Measurements from ENCODE around the gene CDS2. TPM values are rescaled to one million over a fixed set of nuclear protein-coding genes. Genes with fewer than 3 reads are reported as not detected.

The CDS2 gene
- polyA plus RNA-seq, 1 donor from 2014 or later: 66.7 TPM

GRCh38 chr20:5154543-5154925, 27.7 kb downstream of the CDS2 start:
- Histone ChIP-seq H3K36me3 (ENCODE audit: insufficient read depth, low read length) (no peaks in the 10 kb centered on the region), H3K9me3 (ENCODE audit: low read length) (no peaks in the 10 kb centered on the region), H4K20me1 (ENCODE audit: insufficient read depth) (no peaks in the 10 kb centered on the region), H3K27ac (ENCODE audit: low read length) (no peak overlapping the region), H3K27me3 (ENCODE audit: insufficient read depth, low read depth, low read length) (no peaks in the 10 kb centered on the region), H3F3A (ENCODE audit: insufficient read depth, low read length, poor library complexity, severe bottlenecking) (no peaks in the 10 kb centered on the region), H3K4me3 (ENCODE audit: low read length) (no peak overlapping the region), H3K9ac (ENCODE audit: low read length) (no peak overlapping the region), H3K4me2 (ENCODE audit: low read length) (no peak overlapping the region), H3K79me2 (replicated peaks; ENCODE audit: insufficient read depth, low read length) (peaks cover 53% of the 10 kb centered on the region), H3K9me2 (ENCODE audit: insufficient read depth, low read length) (no peaks in the 10 kb centered on the region), H2AFZ (ENCODE audit: low read depth, low read length) (no peak overlapping the region)
- no peak for TF ChIP-seq MXI1 (conservative IDR thresholded peaks at IDR 0.05; ENCODE audit: poor library complexity, severe bottlenecking)
- TF ChIP-seq TAF1 (IDR thresholded peaks at IDR 0.05; ENCODE audit: low read depth): no peak

DNA sequence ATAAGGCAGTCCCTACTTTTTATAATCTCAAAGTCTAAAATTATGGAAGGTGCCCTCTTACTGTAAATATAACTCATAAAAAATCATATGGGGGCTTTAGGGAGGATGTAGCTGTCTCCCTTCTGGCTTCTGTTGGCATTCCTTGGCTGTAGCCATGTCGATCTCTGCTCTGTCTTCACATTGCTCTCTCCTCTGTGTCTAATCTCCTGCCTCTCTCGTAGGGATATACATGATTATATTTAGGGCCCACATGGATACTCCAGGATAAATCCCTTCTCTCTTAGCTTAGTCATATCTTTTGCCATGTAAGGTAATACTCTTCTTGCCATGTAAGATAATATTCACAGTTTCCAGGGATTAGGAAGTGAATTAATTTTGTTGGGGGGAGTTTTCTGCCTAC, 28.6 kb downstream of the CDS2 start:
- no peaks in the 10 kb centered on the region for H3K27me3 ChIP-seq (ENCODE audit: insufficient read depth, low read depth, low read length)
- TF ChIP-seq REST (IDR thresholded peaks at IDR 0.05; ENCODE audit: borderline replicate concordance): no peak
- no peak for TF ChIP-seq SMC3 (conservative IDR thresholded peaks at IDR 0.05; ENCODE audit: poor library complexity)
- TF ChIP-seq POLR2AphosphoS5 (IDR thresholded peaks at IDR 0.05): no peak
- TF ChIP-seq TAF1 (IDR thresholded peaks at IDR 0.05; ENCODE audit: low read depth): no peak
- no peak for TF ChIP-seq MXI1 (conservative IDR thresholded peaks at IDR 0.05; ENCODE audit: poor library complexity, severe bottlenecking)
- H3K36me3 ChIP-seq (ENCODE audit: insufficient read depth, low read length): no peaks in the 10 kb centered on the region
- no peaks in the 10 kb centered on the region for H3F3A ChIP-seq (ENCODE audit: insufficient read depth, low read length, poor library complexity, severe bottlenecking)
- H3K9me3 ChIP-seq (ENCODE audit: low read length): no peaks in the 10 kb centered on the region
- no peak overlapping the region for H2AFZ ChIP-seq (ENCODE audit: low read depth, low read length)
- peaks cover 51% of the 10 kb centered on the region for H3K79me2 ChIP-seq (replicated peaks; ENCODE audit: insufficient read depth, low read length)
- H3K4me2 ChIP-seq (ENCODE audit: low read length): no peak overlapping the region
- no peaks in the 10 kb centered on the region for H4K20me1 ChIP-seq (ENCODE audit: insufficient read depth)
- no peak overlapping the region for H3K9ac ChIP-seq (ENCODE audit: low read length)
- no peak overlapping the region for H3K27ac ChIP-seq (ENCODE audit: low read length)
- H3K9me2 ChIP-seq (ENCODE audit: insufficient read depth, low read length): no peaks in the 10 kb centered on the region
- no peak overlapping the region for H3K4me3 ChIP-seq (ENCODE audit: low read length)

DNA sequence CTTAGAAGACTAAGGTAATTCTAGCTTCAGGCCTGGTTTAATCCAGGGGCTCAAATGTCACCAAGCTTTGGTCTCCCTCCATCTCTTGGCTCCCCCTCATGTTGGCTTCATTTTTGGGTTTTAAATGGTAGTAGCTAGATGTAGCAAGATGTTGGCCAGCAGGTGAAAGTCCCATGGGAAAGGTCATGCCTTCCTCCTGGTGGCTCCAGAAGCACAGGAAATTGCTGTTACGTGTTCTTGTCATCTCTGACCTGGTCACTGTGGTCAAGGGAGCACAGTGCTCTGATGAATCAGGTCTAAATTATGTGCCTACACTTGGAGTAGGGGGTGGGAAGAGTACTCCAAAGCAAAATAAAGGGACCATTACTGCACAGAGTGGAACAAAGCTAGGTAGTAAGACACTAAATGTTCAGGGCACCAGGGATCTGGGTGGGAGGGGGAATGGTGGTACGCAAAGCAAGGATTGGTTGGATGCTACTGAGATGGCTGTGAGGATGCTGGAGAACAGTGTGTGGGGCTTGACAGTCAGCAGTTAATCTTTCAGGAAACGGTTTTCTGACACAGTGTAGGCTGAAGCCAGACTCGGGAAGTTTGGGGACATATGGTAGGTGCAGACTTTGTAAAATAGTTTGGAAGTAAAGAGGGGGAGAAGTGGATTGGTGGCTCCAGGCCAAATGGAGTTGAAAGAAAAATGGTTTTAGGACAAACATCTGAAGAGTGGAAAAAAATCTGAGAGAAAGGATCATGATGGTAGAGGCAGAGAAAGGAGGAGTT, 30.1 kb downstream of the CDS2 start:
- H2AFZ ChIP-seq (ENCODE audit: low read depth, low read length): no peak overlapping the region
- TF ChIP-seq SMC3 (conservative IDR thresholded peaks at IDR 0.05; ENCODE audit: poor library complexity) (no peak), TAF1 (IDR thresholded peaks at IDR 0.05; ENCODE audit: low read depth) (no peak), MXI1 (conservative IDR thresholded peaks at IDR 0.05; ENCODE audit: poor library complexity, severe bottlenecking) (no peak), RAD21 (conservative IDR thresholded peaks at IDR 0.05) (no peak), REST (IDR thresholded peaks at IDR 0.05; ENCODE audit: borderline replicate concordance) (no peak), POLR2AphosphoS5 (IDR thresholded peaks at IDR 0.05) (no peak), EP300 (conservative IDR thresholded peaks at IDR 0.05; ENCODE audit: poor library complexity, severe bottlenecking) (no peak), EZH2 (IDR thresholded peaks at IDR 0.05; ENCODE audit: borderline replicate concordance, insufficient read depth, low read length, poor library complexity, severe bottlenecking) (no peak)
- TF ChIP-seq, protein P1, sequence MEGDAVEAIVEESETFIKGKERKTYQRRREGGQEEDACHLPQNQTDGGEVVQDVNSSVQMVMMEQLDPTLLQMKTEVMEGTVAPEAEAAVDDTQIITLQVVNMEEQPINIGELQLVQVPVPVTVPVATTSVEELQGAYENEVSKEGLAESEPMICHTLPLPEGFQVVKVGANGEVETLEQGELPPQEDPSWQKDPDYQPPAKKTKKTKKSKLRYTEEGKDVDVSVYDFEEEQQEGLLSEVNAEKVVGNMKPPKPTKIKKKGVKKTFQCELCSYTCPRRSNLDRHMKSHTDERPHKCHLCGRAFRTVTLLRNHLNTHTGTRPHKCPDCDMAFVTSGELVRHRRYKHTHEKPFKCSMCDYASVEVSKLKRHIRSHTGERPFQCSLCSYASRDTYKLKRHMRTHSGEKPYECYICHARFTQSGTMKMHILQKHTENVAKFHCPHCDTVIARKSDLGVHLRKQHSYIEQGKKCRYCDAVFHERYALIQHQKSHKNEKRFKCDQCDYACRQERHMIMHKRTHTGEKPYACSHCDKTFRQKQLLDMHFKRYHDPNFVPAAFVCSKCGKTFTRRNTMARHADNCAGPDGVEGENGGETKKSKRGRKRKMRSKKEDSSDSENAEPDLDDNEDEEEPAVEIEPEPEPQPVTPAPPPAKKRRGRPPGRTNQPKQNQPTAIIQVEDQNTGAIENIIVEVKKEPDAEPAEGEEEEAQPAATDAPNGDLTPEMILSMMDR (IDR thresholded peaks at IDR 0.05; ENCODE audit: poor library complexity, severe bottlenecking): no peak
- H3K4me2 ChIP-seq (ENCODE audit: low read length): no peak overlapping the region

More for the DNA sequence above, 30.1 kb downstream of the CDS2 start:
- no peak overlapping the region for H3K27ac ChIP-seq (ENCODE audit: low read length)
- H3K9me2 ChIP-seq (ENCODE audit: insufficient read depth, low read length): no peaks in the 10 kb centered on the region
- H4K20me1 ChIP-seq (ENCODE audit: insufficient read depth): no peaks in the 10 kb centered on the region
- H3K9me3 ChIP-seq (ENCODE audit: low read length): no peaks in the 10 kb centered on the region
- H3K79me2 ChIP-seq (replicated peaks; ENCODE audit: insufficient read depth, low read length): peaks cover 58% of the 10 kb centered on the region
- H3K4me3 ChIP-seq (ENCODE audit: low read length): no peak overlapping the region
- H3F3A ChIP-seq (ENCODE audit: insufficient read depth, low read length, poor library complexity, severe bottlenecking): no peaks in the 10 kb centered on the region
- H3K36me3 ChIP-seq (ENCODE audit: insufficient read depth, low read length): no peaks in the 10 kb centered on the region
- no peak overlapping the region for H3K9ac ChIP-seq (ENCODE audit: low read length)
- no peaks in the 10 kb centered on the region for H3K27me3 ChIP-seq (ENCODE audit: insufficient read depth, low read depth, low read length)
